H1 (cell line): ENCODE data around the gene KATNAL1. TPM values are rescaled to one million over a fixed set of nuclear protein-coding genes. Genes with fewer than 3 reads are reported as not detected.

ENCODE experiments used
- POLR2AphosphoS5 ChIP-seq: IDR thresholded peaks from 2 replicates; pipeline ENCODE4 v1.6.1; 2011; ENCODE audit warnings: low read depth, low read length
- SP4 ChIP-seq: IDR thresholded peaks from 2 replicates; pipeline ENCODE4 v1.6.1; 2012; ENCODE audit warnings: low read length, inconsistent platforms
- polyA plus RNA-seq, 7 experiments: library from polyadenylated mRNA; depleted of rRNA in 3 of 7; stranded (reverse) in 5 of 7; unstranded in 2 of 7; fragments of >200 nt in 5 of 7; fragments of 200-250 nt in 2 of 7; gene quantifications; 1 replicate in 5 of 7; 2 replicates in 1 of 7; 4 replicates in 1 of 7; pipeline versions ENCODE4 v1.2.1 to v1.2.3, GENCODE V29; 2011 to 2013; ENCODE audit warnings: missing spikeins in 2 of 7, mixed read lengths in 2 of 7
- total RNA-seq: library from RNA; stranded (reverse); fragmentation: NEBNext Ultra II Directional; extraction: Animal tissue kit (Norgen Biotek cat#: 25700); gene quantifications from 2 replicates; pipeline ENCODE4 v1.2.1, GENCODE V29; 2021

KATNAL1 gene
- total and polyA plus RNA-seq, 2 of the 8 experiments (the other 6 are each of a cell fraction or from before 2014, with no cell fraction given): 4.0 to 13.2 TPM

- TF ChIP-seq POLR2AphosphoS5: no peak
- TF ChIP-seq SP4: no peak
Measured at GRCh38 chr13:30204564-30204963, 102.8 kb downstream of the KATNAL1 start (continued).
